OCI-LY1 (cell line): ENCODE data around the gene UCKL1.
"Not testable (repeated sequence)": the region's sequence is repeated elsewhere in the genome, so short reads cannot be mapped to it uniquely, and the experiment has no call there.

Source experiments
- H2AFZ ChIP-seq: fragments of 200-600 bp; sonication (generic), shearing (Covaris generic); 2 replicates; pipeline ENCODE4 v1.6.0; 2014; ENCODE audit warnings: antibody characterized with exemption, mild to moderate bottlenecking, low read length
- H3F3A ChIP-seq: fragments of 200-600 bp; sonication (generic), shearing (Covaris generic); 2 replicates; pipeline ENCODE4 v1.6.0; 2014; ENCODE audit warnings: mild to moderate bottlenecking, antibody characterized with exemption, low read length, moderate library complexity; ENCODE audit not compliant: insufficient read depth
- H3K27ac ChIP-seq: fragments of 200-600 bp; sonication (generic); 2 replicates; pipeline ENCODE4 v1.5.1; 2014; ENCODE audit warnings: low read length, mixed run types, mild to moderate bottlenecking, low read depth; ENCODE audit not compliant: poor library complexity, severe bottlenecking
- H3K27me3 ChIP-seq: fragments of 200-600 bp; sonication (generic); 2 replicates; pipeline ENCODE4 v1.6.0; 2014; ENCODE audit warnings: antibody characterized with exemption, mild to moderate bottlenecking, low read length, moderate library complexity; ENCODE audit not compliant: insufficient read depth
- H3K36me3 ChIP-seq: fragments of 200-600 bp; sonication (generic); 2 replicates; pipeline ENCODE4 v1.6.1; 2014; ENCODE audit warnings: mild to moderate bottlenecking, antibody characterized with exemption, low read length, moderate library complexity, mixed read lengths; ENCODE audit not compliant: insufficient read depth
- H3K4me1 ChIP-seq: fragments of 200-600 bp; sonication (generic); 2 replicates; pipeline ENCODE4 v1.5.1; 2014; ENCODE audit warnings: mild to moderate bottlenecking, low read length, moderate library complexity; ENCODE audit not compliant: insufficient read depth, severe bottlenecking
- H3K4me2 ChIP-seq: fragments of 200-600 bp; sonication (generic), shearing (Covaris generic); 2 replicates; pipeline ENCODE4 v1.6.1; 2014; ENCODE audit warnings: low read length
- H3K4me3 ChIP-seq: fragments of 200-600 bp; sonication (generic); 2 replicates; pipeline ENCODE4 v1.5.1; 2014; ENCODE audit warnings: low read length, low read depth, mild to moderate bottlenecking, mixed read lengths; ENCODE audit not compliant: poor library complexity, severe bottlenecking
- H3K79me2 ChIP-seq: fragments of 200-600 bp; shearing (Covaris generic); 2 replicates; pipeline ENCODE4 v1.6.1; 2016; ENCODE audit warnings: mixed run types, low read length, mixed read lengths; ENCODE audit not compliant: insufficient read depth
- H3K9ac ChIP-seq: fragments of 200-600 bp; sonication (generic), shearing (Covaris generic); 2 replicates; pipeline ENCODE4 v1.6.1; 2014; ENCODE audit warnings: mild to moderate bottlenecking, low read length, mixed read lengths
- H3K9me2 ChIP-seq: fragments of 200-600 bp; sonication (generic), shearing (Covaris generic); 2 replicates; pipeline ENCODE4 v1.6.1; 2014; ENCODE audit warnings: low read depth, mild to moderate bottlenecking, low read length, mixed read lengths
- H3K9me3 ChIP-seq: fragments of 200-600 bp; shearing (Covaris generic); 2 replicates; pipeline ENCODE4 v1.6.1; 2014; ENCODE audit warnings: low read length, mixed read lengths
- H4K20me1 ChIP-seq: fragments of 200-600 bp; sonication (generic), shearing (Covaris generic); 2 replicates; pipeline ENCODE4 v1.6.0; 2016; ENCODE audit warnings: mild to moderate bottlenecking, low read length; ENCODE audit not compliant: insufficient read depth
- EZH2 ChIP-seq: fragments of 200-600 bp; sonication (generic), shearing (Covaris generic); IDR thresholded peaks from 2 replicates; pipeline ENCODE4 v1.8.0; 2017; ENCODE audit warnings: borderline replicate concordance, mixed run types, mild to moderate bottlenecking, antibody characterized with exemption, low read length, moderate library complexity, mixed read lengths
- TF ChIP-seq, protein P1 (sequence below): fragments of 200-600 bp; sonication (generic), shearing (Covaris generic); IDR thresholded peaks from 2 replicates; pipeline ENCODE4 v1.5.1; 2017; ENCODE audit warnings: mild to moderate bottlenecking, antibody characterized with exemption, low read length, moderate library complexity, mixed read lengths

The UCKL1 gene

GRCh38 chr20:63963348-63963741, 7.1 kb upstream of the UCKL1 start:
- Histone ChIP-seq H4K20me1 (no peaks in the 10 kb centered on the region), H3K9me3 (no peaks in the 10 kb centered on the region), H3K9me2 (no peaks in the 10 kb centered on the region), H3K4me2 (no peak overlapping the region), H2AFZ (no peak overlapping the region), H3F3A (no peaks in the 10 kb centered on the region), H3K27ac (no peak overlapping the region), H3K79me2 (no peaks in the 10 kb centered on the region), H3K9ac (no peak overlapping the region), H3K4me3 (no peak overlapping the region), H3K36me3 (peaks cover 77% of the 10 kb centered on the region), H3K4me1 (peaks cover under 1% of the 10 kb centered on the region), H3K27me3 (no peaks in the 10 kb centered on the region)
- no peak for TF ChIP-seq EZH2
- TF ChIP-seq, protein P1, sequence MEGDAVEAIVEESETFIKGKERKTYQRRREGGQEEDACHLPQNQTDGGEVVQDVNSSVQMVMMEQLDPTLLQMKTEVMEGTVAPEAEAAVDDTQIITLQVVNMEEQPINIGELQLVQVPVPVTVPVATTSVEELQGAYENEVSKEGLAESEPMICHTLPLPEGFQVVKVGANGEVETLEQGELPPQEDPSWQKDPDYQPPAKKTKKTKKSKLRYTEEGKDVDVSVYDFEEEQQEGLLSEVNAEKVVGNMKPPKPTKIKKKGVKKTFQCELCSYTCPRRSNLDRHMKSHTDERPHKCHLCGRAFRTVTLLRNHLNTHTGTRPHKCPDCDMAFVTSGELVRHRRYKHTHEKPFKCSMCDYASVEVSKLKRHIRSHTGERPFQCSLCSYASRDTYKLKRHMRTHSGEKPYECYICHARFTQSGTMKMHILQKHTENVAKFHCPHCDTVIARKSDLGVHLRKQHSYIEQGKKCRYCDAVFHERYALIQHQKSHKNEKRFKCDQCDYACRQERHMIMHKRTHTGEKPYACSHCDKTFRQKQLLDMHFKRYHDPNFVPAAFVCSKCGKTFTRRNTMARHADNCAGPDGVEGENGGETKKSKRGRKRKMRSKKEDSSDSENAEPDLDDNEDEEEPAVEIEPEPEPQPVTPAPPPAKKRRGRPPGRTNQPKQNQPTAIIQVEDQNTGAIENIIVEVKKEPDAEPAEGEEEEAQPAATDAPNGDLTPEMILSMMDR = no peak

DNA sequence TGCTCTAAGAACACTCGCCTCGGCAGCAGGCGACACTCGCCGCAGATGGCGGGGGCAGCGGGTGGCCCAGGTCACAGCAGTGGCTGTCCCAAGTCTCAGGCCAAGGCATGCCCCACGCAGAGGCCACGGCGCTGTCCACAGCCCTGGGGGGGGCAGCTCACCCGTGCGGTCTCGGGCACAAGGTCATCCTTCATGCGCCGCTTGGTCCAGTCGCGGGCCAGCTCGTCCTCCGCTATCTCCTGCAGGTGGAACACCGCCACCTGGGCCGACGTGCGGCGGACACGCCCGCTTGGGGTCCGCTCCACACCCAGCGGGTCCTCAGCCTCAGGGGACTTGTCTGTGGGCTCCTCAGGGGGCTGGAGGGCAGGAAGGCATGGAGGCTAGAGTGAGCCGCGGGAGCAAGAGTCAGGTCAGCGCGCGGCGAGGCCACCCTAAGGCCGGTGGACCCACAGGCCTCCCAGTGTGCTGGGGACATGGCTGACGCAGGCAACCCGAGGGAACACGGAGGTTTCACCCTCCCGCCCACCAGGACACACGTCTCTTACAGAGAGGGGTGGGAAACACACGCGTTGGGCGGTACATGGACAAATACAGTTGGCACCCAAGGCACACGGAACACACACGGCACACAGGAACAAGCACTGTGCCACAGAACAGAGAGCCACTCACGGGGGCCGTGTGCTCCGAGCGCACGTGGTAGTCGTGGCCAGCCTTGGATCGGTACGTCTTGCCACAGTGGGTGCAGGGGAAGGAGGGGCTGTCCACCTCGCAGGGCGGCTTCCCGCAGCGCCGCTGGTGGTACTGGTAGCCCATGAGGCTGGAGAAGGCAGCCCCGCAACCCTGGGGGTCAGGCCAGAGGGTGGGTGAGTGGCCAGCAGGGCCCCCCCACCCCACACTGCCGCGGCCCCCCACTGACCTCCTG, 6.5 kb upstream of the UCKL1 start:
- no peak overlapping the region for H2AFZ ChIP-seq
- H3K36me3 ChIP-seq = peaks cover 71% of the 10 kb centered on the region
- no peaks in the 10 kb centered on the region for H3K9me3 ChIP-seq
- peaks cover 7% of the 10 kb centered on the region for H3K4me1 ChIP-seq
- no peak overlapping the region for H3K9ac ChIP-seq
- H3K9me2 ChIP-seq = no peaks in the 10 kb centered on the region
- H3K79me2 ChIP-seq = no peaks in the 10 kb centered on the region
- no peaks in the 10 kb centered on the region for H3K27me3 ChIP-seq
- TF ChIP-seq, protein P1 = no peak
- TF ChIP-seq EZH2 = no peak
- H3F3A ChIP-seq = no peaks in the 10 kb centered on the region
- H3K27ac ChIP-seq = no peak overlapping the region
- no peaks in the 10 kb centered on the region for H4K20me1 ChIP-seq
- no peak overlapping the region for H3K4me3 ChIP-seq
- H3K4me2 ChIP-seq = no peak overlapping the region

DNA sequence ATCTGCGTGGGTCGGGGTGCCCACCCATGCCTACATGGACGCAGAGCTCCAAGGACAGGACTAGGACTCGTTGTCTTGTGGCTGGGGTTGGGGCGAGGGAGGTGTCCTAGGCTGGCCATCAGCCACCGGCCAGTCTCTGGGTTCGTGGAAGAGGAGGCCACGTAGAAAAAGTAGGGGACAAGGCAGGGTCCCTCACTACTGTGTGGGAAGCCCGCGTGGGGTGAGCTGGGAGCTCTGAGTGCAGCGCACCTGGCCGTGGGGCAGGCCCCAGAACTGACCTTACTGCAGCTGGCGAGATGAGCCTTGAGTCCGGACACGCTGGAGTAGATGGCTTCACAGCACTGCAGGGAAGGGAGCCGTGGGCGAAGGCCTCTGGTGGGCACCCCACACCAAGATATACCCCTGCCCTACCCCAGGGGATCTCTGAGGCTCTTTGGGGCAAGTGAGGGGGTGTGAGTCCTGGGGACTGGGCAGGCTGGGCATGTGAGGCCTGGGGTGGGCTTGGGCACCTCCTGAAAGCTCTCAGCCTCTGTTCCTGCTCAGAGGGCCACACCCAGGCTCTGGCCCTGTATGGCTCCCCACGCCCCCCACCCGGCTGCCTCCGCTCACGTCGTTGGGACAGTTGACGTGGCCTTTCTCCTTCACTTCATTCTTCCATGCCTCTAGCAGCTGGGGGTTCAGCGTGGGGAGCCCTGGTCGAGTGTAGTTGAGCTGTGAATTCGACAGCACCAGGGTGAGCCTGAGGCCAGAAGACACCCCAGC, 5.6 kb upstream of the UCKL1 start:
- no peaks in the 10 kb centered on the region for H3K27me3 ChIP-seq
- H3K9me2 ChIP-seq = no peaks in the 10 kb centered on the region
- peaks cover 15% of the 10 kb centered on the region for H3K4me1 ChIP-seq
- H3K4me3 ChIP-seq = no peak overlapping the region
- no peak overlapping the region for H3K9ac ChIP-seq
- H4K20me1 ChIP-seq = no peaks in the 10 kb centered on the region
- no peaks in the 10 kb centered on the region for H3F3A ChIP-seq
- no peak overlapping the region for H3K27ac ChIP-seq
- no peaks in the 10 kb centered on the region for H3K79me2 ChIP-seq
- no peak for TF ChIP-seq EZH2
- TF ChIP-seq, protein P1 = no peak
- no peaks in the 10 kb centered on the region for H3K9me3 ChIP-seq
- H3K4me2 ChIP-seq = no peak overlapping the region
- no peak overlapping the region for H2AFZ ChIP-seq
- peaks cover 62% of the 10 kb centered on the region for H3K36me3 ChIP-seq

GRCh38 chr20:63960654-63961621, 4.7 kb upstream of the UCKL1 start:
- not testable (repeated sequence) for H3F3A ChIP-seq, H3K79me2 ChIP-seq, H3K4me3 ChIP-seq, H3K9me3 ChIP-seq, H3K9ac ChIP-seq, H3K27me3 ChIP-seq, H2AFZ ChIP-seq, H3K27ac ChIP-seq, H4K20me1 ChIP-seq, H3K4me2 ChIP-seq, H3K9me2 ChIP-seq
- H3K4me1 ChIP-seq = peaks cover 19% of the 10 kb centered on the region
- peaks cover 53% of the 10 kb centered on the region for H3K36me3 ChIP-seq
